Erythroblast (primary cell): ENCODE results near the gene CFAP45.

Source experiments
- GATA1 ChIP-seq: IDR thresholded peaks from 2 replicates; pipeline ENCODE4 v1.6.1; 2011; ENCODE audit warnings: low read depth, mild to moderate bottlenecking, control low read depth, low read length, moderate library complexity
- POLR2A ChIP-seq: IDR thresholded peaks from 2 replicates; pipeline ENCODE4 v1.6.1; 2011; ENCODE audit warnings: mild to moderate bottlenecking, low read length

DNA sequence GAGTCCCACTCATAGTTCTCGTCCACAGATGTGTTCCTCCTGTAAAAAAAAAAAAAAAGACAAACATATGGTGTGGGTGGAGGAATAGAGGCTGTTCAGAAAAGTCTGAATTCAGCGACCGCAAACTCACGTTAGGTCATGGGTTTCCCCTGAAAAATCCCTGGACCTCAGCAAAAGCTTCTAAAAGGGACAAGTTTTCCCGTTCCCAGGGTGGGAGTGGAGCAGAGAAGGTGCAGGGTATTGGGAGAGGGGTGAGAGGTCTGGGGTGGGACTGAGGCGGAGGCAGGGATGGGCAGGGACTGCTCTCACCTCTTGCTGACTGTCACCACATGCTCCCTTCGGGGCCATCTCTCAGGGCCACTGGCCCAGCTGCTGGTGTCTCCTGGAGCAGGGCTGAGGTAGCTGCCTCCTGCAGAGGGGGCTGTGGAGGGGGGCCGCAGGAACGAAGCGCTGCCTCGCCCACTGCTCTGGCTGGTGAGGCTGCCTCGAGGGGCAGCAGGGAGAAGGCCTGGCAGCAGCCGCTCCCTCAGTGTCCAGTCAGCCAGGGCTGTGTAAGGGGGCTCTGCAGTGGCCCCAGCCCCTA, 28.0 kb upstream of the CFAP45 start:
- TF ChIP-seq POLR2A (no peak), GATA1 (no peak)
